NCI-H226 (cell line): ENCODE measurements around the gene C22orf31.
A peak's percentile ranks its signal among the peaks of the same experiment; 100 is the strongest.
"Not testable (repeated sequence)": the region's sequence is repeated elsewhere in the genome, so short reads cannot be mapped to it uniquely, and the experiment has no call there.

Source experiments
- DNase-seq: peaks from one replicate; pipeline ENCODE4 v3.0.0-alpha.2; 2015

Gene C22orf31

DNA sequence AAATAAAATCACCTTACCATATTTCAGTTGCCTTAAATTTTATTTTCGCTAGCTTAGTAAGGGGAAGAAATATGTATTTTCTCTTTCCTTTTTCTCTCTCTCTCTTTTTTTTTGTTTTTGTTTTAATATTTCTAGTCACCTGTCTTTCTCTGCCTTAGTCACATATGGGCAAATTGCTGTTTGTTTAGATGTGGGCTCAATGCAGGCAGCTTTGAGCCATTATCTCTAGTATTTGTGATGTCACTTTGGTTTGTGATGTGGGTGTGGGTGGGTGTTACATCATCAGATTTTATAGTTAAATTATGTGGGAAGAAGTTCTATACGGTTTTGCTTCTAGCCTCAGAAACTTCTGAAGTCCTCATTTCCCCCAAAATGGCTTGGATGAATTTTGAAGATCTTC, at the start of gene C22orf31:
Gene C22orf31 (minus strand): TSS at position 59 of the 400 bp plus-strand sequence. CDS start 39 bp downstream, at position 20.
- DNase-seq, result no peak

DNA sequence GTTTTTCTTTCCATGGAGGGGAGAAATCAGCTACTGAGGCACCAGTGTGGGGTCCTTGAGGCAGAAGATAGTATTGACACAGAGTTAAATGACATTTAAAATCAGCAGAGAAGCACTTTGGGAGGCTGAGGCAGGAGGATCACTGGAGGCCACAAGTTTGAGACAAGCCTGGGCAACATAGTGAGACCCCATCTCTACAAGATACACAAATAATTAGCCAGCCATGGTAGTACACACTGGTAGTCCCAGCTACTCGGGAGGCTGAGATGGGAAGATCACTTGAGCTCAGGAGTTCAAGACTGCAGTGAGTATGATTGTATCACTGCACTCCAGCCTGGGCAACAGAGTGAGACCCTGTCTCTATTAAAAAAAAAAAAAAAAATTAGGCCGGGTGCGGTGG, 49.3 kb upstream of the C22orf31 start:
- DNase-seq, result no peak

DNA sequence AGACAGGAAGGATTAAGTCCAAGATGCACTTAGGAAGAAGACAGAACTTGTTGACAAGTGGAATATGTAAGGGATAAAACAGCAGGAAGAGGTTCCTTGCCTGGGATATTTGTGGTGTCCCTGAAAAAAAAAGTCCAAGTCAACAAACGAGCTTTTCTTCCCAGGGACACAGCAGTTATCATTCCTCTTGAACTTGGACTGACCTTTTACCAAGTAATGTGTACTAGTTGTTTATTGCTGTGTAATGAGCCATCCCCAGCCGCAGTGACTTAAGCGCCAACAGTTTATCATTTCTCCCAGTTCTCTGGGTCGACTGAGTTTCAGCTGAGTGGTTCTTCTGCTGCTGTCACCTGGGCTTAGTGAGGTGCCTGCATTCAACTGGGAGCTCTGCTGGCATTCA, 48.2 kb upstream of the C22orf31 start:
- DNase-seq, result no peak

DNA sequence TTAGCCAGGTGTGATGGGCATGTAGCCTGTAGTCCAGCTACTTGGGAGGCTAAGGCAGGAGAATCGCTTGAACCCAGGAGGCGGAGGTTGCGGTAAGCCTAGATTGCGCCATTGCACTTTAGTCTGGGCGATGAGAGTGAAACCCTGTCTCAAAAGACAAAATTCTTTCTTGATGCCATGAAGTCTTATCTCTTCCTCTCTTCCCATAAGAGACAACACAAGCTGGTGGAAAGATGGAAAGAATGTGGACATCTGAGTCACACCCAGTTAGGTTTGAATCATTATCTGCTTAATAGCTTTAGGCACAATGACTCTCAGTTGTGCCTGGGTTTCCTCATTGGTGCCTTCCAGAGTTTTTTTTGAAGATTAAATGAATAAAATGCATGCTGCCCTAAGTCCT, 46.5 kb upstream of the C22orf31 start:
- DNase-seq, result peak; percentile 75

DNA sequence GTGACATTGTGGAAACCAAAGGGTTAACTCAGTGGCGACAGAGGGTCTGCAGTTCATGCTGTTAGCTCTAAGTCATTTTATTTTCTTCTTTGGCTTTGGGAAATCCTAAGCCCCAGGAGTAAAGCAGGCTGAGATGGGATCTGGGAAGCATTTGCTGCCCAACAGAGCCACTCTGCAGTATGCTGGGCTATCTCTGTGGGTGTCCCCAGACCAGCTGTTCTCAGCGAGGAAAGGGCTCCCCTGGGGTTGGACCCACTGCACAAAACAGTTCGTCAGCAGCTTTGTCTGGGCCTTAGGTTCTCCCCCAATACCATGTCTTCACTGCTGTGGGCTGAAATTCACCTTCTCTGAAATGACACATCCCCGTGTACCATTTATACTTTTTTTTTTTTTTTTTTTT, 45.2 kb upstream of the C22orf31 start:
- no peak for DNase-seq

DNA sequence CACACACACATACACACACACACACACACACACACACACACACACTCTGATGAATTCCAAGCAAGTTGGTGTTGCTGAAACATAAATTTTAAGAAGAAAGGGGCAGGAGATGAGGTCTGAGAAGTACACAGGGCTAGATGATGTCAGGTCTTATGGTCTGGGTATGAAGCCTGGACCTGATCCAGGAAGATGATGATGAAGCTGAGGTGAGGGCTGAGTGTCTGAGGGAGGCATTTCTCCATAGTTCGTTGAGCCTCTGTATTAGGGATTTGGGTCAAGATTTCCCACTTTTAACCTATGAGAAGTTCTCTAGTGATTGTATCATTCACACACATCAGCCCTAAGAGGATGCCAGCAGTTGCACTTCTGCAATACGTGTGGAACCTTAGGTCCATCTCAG, 43.8 kb upstream of the C22orf31 start:
- peak; percentile 10 for DNase-seq

DNA sequence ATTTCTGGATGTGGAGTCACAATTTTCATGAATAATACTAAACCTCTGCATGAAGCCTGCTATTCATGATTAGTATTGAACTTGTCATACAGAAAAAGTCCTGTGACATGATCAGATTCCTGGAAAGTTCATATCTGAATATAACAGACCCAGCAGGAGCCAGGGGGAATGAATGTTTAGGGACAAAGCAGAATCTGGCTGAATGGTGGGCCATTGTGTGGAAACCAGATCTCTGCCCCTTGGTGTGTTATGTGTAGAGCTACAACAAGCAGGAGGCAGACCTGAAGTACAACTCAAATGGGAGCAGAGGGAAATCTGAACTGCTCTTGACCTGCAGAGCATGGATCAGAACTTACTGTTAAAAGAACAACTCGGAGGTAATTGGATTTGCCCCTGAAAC, 41.5 kb upstream of the C22orf31 start:
- DNase-seq, result no peak

DNA sequence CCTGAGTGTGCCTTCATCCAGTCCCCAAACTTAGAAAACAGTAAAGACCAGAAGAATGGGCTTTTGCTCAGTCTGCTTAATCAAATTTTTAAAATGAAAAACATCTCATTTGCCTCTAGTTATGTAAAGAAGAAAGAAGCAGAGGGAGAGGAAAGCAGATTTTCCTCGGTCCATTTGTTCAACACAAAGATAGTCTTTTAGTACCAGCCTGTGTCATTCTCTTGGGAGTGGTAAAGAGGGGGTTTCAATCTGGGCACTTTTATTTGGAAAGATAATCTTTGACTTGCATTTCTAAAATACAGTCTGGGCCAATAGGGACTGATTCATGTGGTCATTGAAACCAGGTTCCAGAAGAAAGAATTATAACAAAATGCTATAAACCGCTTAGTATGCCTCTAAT, 40.7 kb upstream of the C22orf31 start:
- DNase-seq, result no peak

DNA sequence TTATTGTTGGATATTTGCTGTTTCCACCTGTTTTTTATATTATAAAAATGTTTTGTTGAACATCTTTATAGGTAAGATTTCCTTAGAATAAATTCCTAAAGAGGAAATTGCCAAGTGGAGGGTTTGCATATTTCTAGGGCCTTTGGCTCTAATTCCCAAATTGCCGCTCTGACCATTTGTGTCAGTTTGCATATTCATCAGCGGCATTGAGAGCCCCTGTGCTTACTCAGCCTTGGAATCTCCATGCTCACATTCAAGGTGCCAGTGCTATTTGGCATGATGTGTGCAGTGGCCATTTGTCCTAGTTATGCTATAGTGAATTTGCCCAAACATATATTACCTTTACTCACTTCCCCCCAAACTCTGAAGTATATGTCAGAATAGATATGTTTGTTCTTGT, 36.7 kb upstream of the C22orf31 start:
- no peak for DNase-seq

DNA sequence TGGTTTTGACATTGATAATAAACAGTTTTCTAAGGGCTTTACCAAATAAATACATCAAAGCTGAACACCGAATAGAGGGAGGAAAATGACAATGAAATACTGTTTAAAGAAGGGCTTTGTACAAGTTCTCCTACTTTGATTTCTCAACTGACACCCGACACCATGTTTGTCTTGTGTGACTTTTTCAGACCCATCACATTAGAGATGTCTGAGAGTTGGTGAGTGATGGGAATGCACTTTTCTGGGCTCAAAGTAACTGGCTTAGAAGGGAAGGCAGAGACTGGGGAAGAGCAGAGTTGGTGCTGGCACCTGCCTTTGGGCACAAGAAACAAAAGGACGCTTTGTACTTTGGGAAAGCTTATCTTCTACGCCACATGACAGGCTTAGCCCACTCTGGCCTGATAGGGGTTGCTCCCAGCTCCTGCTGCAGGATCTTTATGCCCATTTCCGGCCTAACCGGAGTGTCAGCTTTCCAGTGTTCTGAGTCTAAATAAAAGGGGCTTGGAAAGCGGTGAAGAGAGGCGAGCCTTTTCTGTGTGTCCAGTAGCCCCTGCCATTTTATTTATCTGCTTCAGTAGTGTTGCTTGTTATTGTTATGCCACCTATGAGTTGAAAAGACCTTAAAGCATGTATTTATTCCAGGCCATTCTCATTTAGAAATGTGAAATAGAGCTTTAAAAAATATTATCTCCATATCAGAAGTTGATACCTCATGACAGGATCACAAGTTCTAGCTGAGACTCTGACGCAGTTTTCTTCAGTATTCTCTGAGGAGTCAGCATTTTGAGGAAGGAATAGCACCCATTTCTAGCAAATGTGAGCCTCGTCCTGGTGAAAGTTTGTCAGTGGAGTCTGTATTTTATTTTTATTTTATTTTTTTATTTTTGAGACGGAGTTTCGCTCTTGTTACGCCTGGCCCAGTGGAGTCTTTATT, 35.4 kb upstream of the C22orf31 start:
- no peak for DNase-seq

DNA sequence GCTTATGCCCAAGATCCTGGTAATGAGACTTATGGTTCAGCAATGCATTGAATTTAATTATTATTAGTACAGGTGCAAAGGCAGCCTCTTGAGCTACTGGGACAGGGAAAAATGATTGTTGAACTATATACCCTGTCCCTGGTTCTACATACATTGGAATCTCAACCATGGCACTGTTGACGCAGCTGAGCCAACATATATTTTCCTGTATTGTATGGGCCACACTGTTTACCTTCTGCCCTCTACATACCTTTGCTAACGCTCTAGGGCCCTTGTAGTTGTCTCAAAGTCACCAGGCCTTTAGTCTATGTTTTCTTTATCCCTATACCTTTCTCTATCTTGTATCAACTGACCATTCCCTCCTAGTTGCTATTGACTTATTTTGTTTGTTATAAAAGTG, 33.8 kb upstream of the C22orf31 start:
- DNase-seq, result no peak

DNA sequence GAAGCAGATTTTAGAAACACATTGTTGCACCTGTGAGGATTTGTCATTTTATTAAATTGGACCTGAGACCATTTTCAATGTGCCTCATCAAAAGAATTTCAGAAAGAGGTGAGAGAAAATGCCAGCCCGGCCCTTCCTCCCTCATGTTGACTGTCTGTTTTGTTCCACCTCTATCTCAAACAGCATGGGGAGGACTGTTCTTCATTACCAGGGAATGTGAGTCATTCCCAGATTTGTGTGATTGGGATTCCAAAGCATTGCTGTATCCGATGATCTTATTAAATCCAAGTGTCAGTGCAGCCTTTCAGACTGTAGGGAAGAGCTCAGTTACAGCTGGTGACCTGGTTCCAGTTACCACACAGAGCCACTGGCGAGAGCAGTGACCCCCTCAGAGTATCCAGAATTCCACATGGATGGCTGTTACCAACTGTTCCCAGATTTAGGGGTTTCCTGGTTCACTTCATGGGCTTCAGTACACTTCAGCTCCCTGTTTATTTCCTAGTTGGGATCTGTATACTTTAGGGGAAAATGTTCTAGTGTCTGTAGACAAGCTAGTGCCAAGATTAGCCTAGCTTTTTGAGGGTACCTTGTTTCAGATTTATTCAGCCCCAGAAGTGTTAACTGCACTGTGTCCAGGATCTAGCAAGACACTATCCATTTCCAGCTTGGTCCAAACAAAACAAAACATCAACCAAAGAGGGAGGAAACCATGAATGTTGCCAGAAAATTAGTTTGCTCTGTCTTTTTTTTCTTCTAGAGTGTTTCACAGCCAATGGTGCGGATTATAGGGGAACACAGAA, 32.1 kb upstream of the C22orf31 start:
- DNase-seq, result peak; percentile 40

DNA sequence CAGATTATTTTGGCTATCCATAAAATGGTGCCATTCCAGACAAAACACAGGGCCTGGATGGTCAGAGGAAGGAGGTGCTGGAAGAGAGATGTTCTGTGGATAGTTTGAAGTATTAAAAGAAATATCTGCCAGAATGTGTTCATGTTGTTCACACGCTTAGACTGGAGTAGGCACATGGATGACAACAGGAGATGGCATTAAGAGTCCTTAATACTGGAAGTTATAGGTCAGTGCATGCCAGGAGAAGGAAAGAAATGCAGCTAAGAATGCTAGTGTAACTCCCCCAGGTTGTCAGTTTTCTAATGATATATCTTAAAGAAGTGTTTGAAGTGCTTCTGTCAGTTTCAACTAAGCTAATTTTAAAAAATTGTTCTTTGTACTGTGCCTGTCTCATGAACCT, 31.4 kb upstream of the C22orf31 start:
- DNase-seq, result no peak

DNA sequence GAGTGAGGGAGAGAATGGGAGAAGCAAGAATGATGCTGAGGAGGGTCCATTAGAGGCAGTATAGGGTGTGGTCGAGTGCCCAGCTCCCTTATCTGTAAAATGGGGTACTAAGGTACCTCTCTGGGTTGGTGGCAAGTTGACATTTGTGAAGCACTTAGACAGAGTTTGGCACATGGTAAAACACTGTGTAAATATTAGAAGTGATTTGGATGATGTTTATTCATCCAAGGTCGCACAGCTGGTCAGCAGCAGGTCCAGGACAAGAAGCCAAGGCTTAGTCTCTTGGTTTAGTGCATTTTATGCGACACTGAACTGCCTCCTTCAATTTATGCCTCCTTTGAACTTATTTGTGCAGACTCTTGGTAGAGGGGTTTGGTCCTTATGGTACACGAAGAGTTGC, 30.6 kb upstream of the C22orf31 start:
- DNase-seq, result no peak

DNA sequence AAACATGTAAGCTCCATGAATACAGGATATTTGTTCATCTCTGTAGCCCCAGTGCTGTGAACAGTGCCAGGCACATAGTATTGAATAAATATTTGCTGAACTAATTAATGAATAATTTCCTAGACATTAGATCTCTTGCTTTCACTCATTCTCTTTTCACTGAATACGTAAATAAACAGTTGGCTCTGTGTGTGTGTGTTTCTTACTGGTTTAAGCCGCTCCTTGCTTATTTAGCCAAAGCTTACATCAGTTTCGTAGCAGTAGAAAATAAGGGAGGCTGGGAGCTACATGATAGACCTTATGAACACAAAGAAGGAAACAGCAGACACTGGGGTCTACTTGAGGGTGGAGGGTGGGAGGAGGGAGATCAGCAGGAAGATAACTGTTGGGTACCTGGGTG, 28.4 kb upstream of the C22orf31 start:
- no peak for DNase-seq

DNA sequence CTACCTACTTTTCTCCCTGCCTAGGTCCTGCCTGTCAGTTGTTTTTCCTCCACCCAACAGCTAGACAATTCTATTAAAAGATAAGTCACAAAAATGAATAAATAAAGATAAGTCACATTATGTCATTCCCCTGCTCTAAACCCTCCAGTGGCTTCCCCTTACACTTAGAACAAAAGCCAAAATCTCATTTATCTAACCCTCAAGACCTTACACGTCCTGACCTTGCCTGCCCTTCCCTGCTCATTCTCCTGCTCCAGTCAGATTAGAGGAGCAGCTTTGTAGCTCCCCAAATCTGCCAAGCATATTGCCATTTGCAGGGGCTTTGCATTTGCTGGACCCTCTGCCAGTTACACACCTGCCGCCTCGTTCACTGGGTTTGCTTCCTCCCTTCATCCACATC, 27.9 kb upstream of the C22orf31 start:
- DNase-seq, result no peak

DNA sequence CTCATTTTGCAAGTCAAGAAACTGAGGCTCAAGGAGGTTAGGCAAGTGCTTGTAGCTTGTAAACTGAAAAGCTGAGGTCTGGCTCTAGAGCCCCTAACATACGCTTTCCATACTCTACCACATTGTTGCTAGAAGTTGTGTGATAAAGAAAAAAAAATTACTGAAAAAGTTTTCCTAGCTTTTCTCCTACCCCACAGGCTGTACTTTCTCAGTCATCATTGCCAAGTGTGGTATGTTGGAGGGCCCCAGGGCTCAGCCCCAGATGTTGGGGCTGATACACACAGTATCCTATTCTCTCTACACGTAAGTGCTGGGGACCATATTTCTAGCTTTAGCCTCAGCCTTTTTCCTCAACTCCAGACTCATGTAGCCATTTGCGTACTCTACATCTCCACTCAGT, 27.2 kb upstream of the C22orf31 start:
- no peak for DNase-seq

DNA sequence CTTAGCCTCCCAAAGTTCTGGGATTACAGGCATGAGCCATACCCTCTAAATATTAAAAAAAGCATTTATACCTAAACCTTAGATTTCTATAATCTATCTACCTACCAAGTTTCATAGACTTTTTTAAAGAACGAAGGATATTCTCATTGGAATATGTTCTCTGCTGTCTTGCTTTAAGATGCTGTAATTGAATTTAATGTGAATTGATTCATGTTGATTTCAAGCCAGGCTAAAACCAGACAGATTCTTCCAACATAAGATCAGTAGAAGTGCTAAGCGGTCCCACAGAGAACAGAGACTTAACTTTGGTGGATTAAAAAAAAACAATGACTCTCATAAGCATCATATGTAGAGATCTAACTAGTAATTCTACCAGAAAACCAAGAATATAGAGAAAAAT, 25.4 kb upstream of the C22orf31 start:
- DNase-seq, result no peak

DNA sequence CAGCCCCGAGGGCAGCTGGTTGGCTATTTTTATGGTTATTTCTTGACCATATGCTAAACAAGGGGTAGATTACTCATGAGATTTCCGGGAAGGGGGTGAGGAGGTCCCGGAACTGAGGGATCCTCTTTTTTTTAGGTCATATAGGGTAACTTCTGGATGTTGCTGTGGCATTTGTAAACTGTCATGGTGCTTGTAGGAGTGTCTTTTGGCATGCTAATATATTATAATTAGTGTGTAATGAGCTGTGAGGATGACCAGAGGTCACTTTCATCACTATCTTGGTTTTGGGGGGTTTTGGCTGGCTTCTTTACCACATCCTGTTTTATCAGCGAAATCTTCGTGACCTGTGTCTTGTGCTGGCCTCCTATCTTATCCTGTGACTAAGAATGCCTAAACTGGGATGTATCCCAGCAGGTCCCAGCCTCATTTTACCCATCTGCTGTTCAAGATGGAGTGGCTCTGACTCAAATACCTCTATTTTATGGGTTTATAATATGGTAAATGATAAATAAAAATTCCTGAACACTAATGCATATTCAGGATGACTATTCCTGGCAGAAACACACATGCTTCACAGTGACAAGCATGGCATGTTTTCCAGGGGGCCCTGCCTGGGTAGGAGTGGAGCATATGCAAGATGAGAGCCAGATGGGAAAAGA, 22.4 kb upstream of the C22orf31 start:
- no peak for DNase-seq

DNA sequence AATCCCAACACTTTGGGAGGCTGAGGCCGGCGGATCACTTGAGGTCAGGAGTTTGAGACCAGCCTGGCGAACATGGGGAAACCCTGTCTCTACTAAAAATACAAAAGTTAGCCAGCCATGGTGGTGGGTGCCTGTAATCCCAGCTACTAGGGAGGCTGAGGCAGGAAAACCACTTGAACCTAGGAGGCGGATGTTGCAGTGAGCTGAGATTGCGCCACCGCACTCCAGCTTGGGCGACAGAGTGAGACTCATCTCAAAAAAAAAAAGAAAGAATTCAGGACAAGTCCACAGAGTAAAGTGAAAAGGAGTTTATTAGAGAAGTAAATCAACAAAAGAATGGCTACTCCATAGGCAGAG, 21.9 kb upstream of the C22orf31 start:
- not testable (repeated sequence) for DNase-seq

DNA sequence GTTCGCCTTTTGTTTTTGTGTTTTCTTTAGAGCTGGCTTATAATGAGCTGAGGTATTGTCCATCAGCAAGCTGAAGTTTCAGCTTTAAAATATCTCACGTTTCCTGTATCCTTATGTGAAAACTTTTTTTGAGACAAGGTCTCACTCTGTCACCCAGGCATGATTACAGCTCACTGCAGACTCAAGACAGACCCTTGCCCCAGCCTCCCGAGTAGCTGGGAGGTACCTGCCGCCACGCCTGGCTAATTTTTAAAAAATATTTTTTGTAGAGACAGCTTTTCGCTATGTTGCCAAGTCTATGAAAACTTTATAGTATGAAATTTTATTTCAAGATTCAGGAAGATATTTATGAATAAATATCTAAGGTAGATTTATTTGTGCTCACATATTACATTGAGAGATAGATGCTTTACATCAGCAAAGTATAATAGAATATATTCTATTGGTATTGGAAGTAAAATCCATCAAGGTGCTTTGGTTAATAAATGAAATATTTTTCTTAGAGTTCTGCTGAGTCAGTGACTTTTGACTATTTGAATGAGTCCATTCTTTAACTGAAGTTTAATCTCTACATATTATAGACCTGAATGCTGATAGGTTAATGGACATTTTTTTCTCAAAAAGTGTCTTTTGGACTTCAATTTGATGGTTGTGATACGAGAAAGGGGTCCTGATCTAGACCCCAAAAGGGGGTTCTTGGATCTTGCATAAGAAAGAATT, 21.4 kb upstream of the C22orf31 start:
- DNase-seq, result no peak

DNA sequence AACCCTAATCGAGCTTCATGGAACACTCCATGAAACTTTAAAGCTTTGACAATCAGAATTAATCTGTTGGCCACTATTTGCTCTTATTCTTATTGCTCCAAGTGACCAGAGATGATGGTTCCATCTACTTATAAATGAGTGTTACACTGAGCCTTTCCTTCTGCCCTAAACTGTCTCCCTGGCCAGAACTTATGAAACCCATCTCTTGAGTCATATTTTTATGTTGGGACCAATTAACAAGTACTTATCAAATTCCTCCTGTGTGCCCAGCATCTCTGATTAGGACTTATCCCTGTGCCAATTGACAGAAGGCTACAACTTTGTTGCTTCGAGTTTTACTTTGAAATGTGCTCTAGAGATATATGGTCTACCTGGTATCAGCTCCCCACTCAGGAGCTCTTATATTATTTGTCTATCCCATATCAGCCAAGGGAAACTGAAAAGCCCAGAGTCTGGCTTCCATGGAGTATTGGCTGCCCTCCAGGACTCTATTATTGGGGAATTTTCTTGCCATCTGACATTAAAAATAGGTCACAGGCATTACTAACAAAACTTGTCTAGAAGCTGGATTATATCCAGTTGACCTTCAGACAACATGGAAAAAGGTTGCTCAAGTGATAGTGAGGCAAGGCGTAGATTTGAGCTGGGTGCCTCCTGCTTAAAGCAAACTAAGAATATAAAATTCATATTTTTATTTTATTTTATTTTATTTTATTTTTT, 20.0 kb upstream of the C22orf31 start:
- DNase-seq, result no peak
